A673 (cell line): ENCODE data around the gene LIN9. TPM values are rescaled to one million over a fixed set of nuclear protein-coding genes. Genes with fewer than 3 reads are reported as not detected.

Experiments used
- BruUV-seq: library from RNA; stranded (reverse); fragments of 400-500 nt; replicated peaks from 2 replicates; lab custom pipeline; 2021; lab: Mats Ljungman, UMichigan
- CTCF ChIA-PET: fragments of 300-600 bp; sonication (Branson Sonifier 250); formaldehyde crosslinking; loops from one replicate; lab custom pipeline; 2022; ENCODE audit warnings: antibody characterized with exemption; lab: Charles Lee
- POLR2A ChIA-PET: fragments of 300-600 bp; sonication (Branson Sonifier 250); formaldehyde crosslinking; loops from one replicate; lab custom pipeline; 2022; ENCODE audit warnings: antibody characterized with exemption; ENCODE audit not compliant: low non-redundant PET; lab: Charles Lee
- DNase-seq: peaks from one replicate; pipeline ENCODE4 v3.0.0-alpha.2; 2015; ENCODE audit warnings: low spot score
- H3K27ac ChIP-seq: fragments of 200-600 bp; sonication (generic); 2 replicates; pipeline ENCODE4 v1.5.1; 2016; ENCODE audit warnings: mixed run types, low read depth, mild to moderate bottlenecking, mixed read lengths, antibody characterized with exemption, low read length; ENCODE audit not compliant: poor library complexity, severe bottlenecking
- H3K27me3 ChIP-seq: fragments of 200-600 bp; sonication (generic); replicated peaks from 2 replicates; pipeline ENCODE4 v1.6.1; 2017; ENCODE audit warnings: mixed run types, low read depth, mild to moderate bottlenecking, mixed read lengths, antibody characterized with exemption, low read length; ENCODE audit not compliant: insufficient read depth, poor library complexity
- H3K36me3 ChIP-seq: fragments of 200-600 bp; sonication (generic); 2 replicates; pipeline ENCODE4 v1.6.1; 2016; ENCODE audit warnings: mixed run types, mild to moderate bottlenecking, mixed read lengths, antibody characterized with exemption, low read length; ENCODE audit not compliant: insufficient read depth, poor library complexity, severe bottlenecking
- H3K4me1 ChIP-seq: fragments of 200-600 bp; sonication (generic); 2 replicates; pipeline ENCODE4 v1.6.1; 2017; ENCODE audit warnings: mixed run types, mild to moderate bottlenecking, mixed read lengths, antibody characterized with exemption, low read length; ENCODE audit not compliant: insufficient read depth, poor library complexity, severe bottlenecking
- H3K4me3 ChIP-seq: fragments of 200-600 bp; sonication (generic); 2 replicates; pipeline ENCODE4 v1.5.1; 2016; ENCODE audit warnings: low read depth, mixed run types, mild to moderate bottlenecking, mixed read lengths, low read length; ENCODE audit not compliant: poor library complexity, severe bottlenecking
- H3K9me3 ChIP-seq: fragments of 200-600 bp; sonication (generic); 2 replicates; pipeline ENCODE4 v1.6.1; 2016; ENCODE audit warnings: mixed run types, low read depth, mild to moderate bottlenecking, mixed read lengths, antibody characterized with exemption, low read length; ENCODE audit not compliant: poor library complexity, severe bottlenecking
- EZH2 ChIP-seq: fragments of 200-600 bp; sonication (generic); IDR thresholded peaks from 2 replicates; pipeline ENCODE4 v1.6.1; 2017; ENCODE audit warnings: borderline replicate concordance, low read depth, mild to moderate bottlenecking, mixed read lengths, antibody characterized with exemption, low read length; ENCODE audit not compliant: poor library complexity, severe bottlenecking
- intact Hi-C: fragments of 100-400 bp; cut with micrococcal nuclease; formaldehyde crosslinking; loops from one replicate; pipeline ENCODE4 v1.10.0; 2022; ENCODE audit not compliant: unreplicated experiment
- total RNA-seq: library from RNA; stranded (reverse); gene quantifications from 2 replicates; pipeline ENCODE4 v1.2.3, GENCODE V29; 2021
- TF ChIP-seq, protein P1 (sequence below): fragments of 300-800, 200-600 bp; sonication (generic); conservative IDR thresholded peaks from 2 replicates; pipeline ENCODE4 v1.5.1; 2017; ENCODE audit warnings: low read depth, mild to moderate bottlenecking, antibody characterized with exemption, low read length, moderate library complexity, mixed read lengths

LIN9 gene
- total RNA-seq, 1 experiment from 2014 or later: 20.7 TPM

DNA sequence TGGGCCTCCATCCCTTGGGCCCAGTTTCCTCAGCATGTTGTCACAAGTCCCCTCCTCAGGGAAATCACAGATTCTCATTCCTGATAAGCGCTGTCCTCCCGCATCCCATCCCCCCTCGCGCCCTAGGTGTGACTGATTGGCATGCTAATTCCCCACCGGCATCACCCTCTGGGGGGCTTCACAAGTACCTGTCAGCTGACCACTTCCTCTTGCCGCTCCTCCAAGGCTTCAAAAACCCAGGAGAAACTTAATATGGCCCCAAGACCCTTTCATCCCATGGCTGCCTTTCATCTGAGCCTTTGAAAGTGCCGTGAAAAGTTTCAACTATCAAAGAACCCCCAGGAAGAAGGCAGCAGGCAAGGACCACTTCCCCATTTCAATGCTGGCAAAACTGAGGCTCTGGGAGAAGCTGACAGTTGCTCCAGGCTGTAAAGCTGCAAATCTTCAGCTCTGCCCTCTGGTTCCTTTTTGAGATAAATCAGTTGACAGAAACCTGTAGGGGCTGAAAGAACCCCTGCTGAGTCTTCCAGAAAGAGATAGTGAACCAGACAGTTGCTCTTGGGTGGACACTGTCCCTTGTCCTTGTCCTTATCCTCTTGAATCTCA lies 98.3 kb downstream of the LIN9 start:
- BruUV-seq: no TSS peak
- ChIA-PET POLR2A (interaction anchor here (0.6 kb wide), 1 partner anchor 16 kb away, joined by 11 read pairs; no protein-coding TSS in a partner anchor), CTCF (interaction anchor here (0.9 kb wide), 1 partner anchor 85 kb away, joined by 3 read pairs; no protein-coding TSS in a partner anchor)
- TF ChIP-seq EZH2: no peak
- TF ChIP-seq, protein P1, sequence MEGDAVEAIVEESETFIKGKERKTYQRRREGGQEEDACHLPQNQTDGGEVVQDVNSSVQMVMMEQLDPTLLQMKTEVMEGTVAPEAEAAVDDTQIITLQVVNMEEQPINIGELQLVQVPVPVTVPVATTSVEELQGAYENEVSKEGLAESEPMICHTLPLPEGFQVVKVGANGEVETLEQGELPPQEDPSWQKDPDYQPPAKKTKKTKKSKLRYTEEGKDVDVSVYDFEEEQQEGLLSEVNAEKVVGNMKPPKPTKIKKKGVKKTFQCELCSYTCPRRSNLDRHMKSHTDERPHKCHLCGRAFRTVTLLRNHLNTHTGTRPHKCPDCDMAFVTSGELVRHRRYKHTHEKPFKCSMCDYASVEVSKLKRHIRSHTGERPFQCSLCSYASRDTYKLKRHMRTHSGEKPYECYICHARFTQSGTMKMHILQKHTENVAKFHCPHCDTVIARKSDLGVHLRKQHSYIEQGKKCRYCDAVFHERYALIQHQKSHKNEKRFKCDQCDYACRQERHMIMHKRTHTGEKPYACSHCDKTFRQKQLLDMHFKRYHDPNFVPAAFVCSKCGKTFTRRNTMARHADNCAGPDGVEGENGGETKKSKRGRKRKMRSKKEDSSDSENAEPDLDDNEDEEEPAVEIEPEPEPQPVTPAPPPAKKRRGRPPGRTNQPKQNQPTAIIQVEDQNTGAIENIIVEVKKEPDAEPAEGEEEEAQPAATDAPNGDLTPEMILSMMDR: no peak
- Histone ChIP-seq H3K9me3 (no peaks in the 10 kb centered on the region), H3K27me3 (no peaks in the 10 kb centered on the region), H3K36me3 (no peaks in the 10 kb centered on the region), H3K4me3 (no peak overlapping the region), H3K4me1 (peaks cover 6% of the 10 kb centered on the region), H3K27ac (no peak overlapping the region)
- no peak for DNase-seq
- intact Hi-C loops: no loop called here

DNA sequence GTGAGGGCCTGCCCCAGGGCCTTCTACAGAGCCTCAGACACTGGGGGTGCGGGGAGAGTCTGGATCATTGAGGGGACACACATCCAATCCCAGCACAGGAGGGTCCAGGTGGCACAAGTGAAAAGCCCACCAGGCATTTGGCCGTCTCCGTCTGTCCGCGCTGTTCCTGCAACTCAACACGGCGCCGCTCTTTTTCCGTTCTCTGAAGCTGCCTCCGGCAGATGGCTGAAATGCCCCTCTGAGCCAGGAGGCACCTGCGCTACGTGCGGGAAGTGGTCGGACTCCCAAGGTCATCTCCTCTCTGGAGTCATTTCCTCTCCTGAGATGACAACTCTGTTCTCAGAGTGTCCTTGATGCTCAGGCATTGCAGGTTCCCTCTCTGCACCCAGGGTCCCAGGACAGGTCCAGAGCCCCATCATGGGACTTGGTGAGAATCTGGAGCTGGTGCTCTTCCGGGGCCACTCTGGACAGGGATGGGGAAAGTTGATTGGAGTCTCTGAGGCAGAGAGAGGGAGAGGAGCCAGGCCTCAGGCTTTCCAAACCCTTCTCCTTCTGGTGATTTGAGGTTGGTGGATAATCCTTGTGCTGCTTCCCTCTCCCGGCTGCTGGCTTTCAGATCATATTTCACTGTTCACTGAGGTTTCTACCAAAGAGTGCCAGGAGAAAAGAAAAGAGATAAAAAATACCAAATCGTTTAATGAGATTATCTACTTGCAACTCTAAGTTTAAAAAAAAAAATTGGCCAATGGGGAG lies 99.5 kb downstream of the LIN9 start:
- Histone ChIP-seq H3K36me3 (no peaks in the 10 kb centered on the region), H3K27ac (peak overlapping the region; percentile 14), H3K4me3 (no peak overlapping the region), H3K4me1 (peaks cover 6% of the 10 kb centered on the region), H3K9me3 (no peaks in the 10 kb centered on the region), H3K27me3 (no peaks in the 10 kb centered on the region)
- DNase-seq: peak; percentile 42
- BruUV-seq: no TSS peak
- TF ChIP-seq, protein P1: no peak
- TF ChIP-seq EZH2: no peak
- POLR2A ChIA-PET: no interaction called here
- intact Hi-C loops: no loop called here
- CTCF ChIA-PET: no interaction called here

DNA sequence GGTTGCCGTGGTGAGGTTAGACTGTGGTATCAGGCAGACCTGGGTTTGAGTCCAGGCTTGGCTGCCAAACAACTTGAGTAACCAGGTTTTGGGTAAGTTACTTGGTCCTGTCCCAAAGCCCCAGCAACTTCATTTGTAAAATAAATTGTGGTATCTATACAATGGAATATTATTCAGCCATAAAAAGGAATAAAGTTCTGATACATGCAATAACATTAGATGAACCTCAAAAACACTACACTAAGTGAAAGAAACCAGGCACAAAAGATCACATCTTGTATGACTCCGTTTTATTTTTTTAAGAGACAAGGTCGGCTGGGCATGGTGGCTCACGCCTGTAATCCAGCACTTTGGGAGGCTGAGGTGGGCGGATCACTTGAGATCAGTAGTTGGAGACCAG lies 101.9 kb downstream of the LIN9 start:
- CTCF ChIA-PET: no interaction called here
- BruUV-seq: no TSS peak
- Histone ChIP-seq H3K9me3 (no peaks in the 10 kb centered on the region), H3K36me3 (no peaks in the 10 kb centered on the region), H3K4me1 (peaks cover 6% of the 10 kb centered on the region), H3K4me3 (no peak overlapping the region), H3K27ac (no peak overlapping the region), H3K27me3 (no peaks in the 10 kb centered on the region)
- POLR2A ChIA-PET: no interaction called here
- TF ChIP-seq, protein P1: no peak
- no peak for TF ChIP-seq EZH2
- no peak for DNase-seq
- intact Hi-C loops: no loop called here
